Osteocyte (in vitro differentiated cells): ENCODE results near the gene UTP4. TPM values are rescaled to one million over a fixed set of nuclear protein-coding genes. Genes with fewer than 3 reads are reported as not detected.
"Not testable (repeated sequence)": the region's sequence is repeated elsewhere in the genome, so short reads cannot be mapped to it uniquely, and the experiment has no call there.

ENCODE experiments used
- DNase-seq: peaks from one replicate; pipeline ENCODE4 v3.0.0; 2021; ENCODE audit warnings: mixed read lengths; ENCODE audit not compliant: unreplicated experiment; ENCODE audit errors: extremely low spot score
- H3K27ac Mint-ChIP-seq: one replicate; pipeline ENCODE4 v1.8.0; 2021; ENCODE audit warnings: mild to moderate bottlenecking, mixed read lengths; ENCODE audit not compliant: unreplicated experiment
- H3K27me3 Mint-ChIP-seq: one replicate; pipeline ENCODE4 v1.8.0; 2021; ENCODE audit warnings: mixed read lengths; ENCODE audit not compliant: unreplicated experiment
- H3K36me3 Mint-ChIP-seq: one replicate; pipeline ENCODE4 v1.8.0; 2021; ENCODE audit warnings: mixed read lengths; ENCODE audit not compliant: unreplicated experiment
- H3K4me1 Mint-ChIP-seq: one replicate; pipeline ENCODE4 v1.8.0; 2021; ENCODE audit warnings: mixed read lengths; ENCODE audit not compliant: unreplicated experiment
- H3K4me3 Mint-ChIP-seq: one replicate; pipeline ENCODE4 v1.8.0; 2021; ENCODE audit warnings: mild to moderate bottlenecking, moderate library complexity, mixed read lengths; ENCODE audit not compliant: unreplicated experiment
- H3K9me3 Mint-ChIP-seq: one replicate; pipeline ENCODE4 v1.8.0; 2021; ENCODE audit warnings: mixed read lengths; ENCODE audit not compliant: unreplicated experiment
- CTCF ChIP-seq: fragments of 200-600 bp; sonication (generic); IDR thresholded peaks from 2 replicates; pipeline ENCODE4 v1.5.0; 2021; ENCODE audit warnings: antibody characterized with exemption, mild to moderate bottlenecking, moderate library complexity
- total RNA-seq: library from RNA; stranded (reverse); gene quantifications from 2 replicates; pipeline ENCODE4 v1.2.1, GENCODE V29; 2021

The UTP4 gene
- total RNA-seq, 1 donor from 2014 or later = 41.8 TPM

GRCh38 chr16:69141936-69142335 is 9.5 kb downstream of the UTP4 start:
- no peak overlapping the region for H3K4me3 Mint-ChIP-seq
- no peak for TF ChIP-seq CTCF
- H3K4me1 Mint-ChIP-seq = no peaks in the 10 kb centered on the region
- H3K9me3 Mint-ChIP-seq = no peaks in the 10 kb centered on the region
- peaks cover 48% of the 10 kb centered on the region for H3K36me3 Mint-ChIP-seq
- H3K27ac Mint-ChIP-seq = no peak overlapping the region
- H3K27me3 Mint-ChIP-seq = no peaks in the 10 kb centered on the region
- DNase-seq = no peak

GRCh38 chr16:69143116-69143515 is 10.7 kb downstream of the UTP4 start:
- no peak overlapping the region for H3K4me3 Mint-ChIP-seq
- H3K27ac Mint-ChIP-seq = no peak overlapping the region
- no peaks in the 10 kb centered on the region for H3K9me3 Mint-ChIP-seq
- peaks cover 42% of the 10 kb centered on the region for H3K36me3 Mint-ChIP-seq
- no peak for TF ChIP-seq CTCF
- DNase-seq = no peak
- no peaks in the 10 kb centered on the region for H3K4me1 Mint-ChIP-seq
- H3K27me3 Mint-ChIP-seq = no peaks in the 10 kb centered on the region

GRCh38 chr16:69145658-69146057 is 13.2 kb downstream of the UTP4 start:
- Mint-ChIP-seq H3K4me3 (no peak overlapping the region), H3K27ac (no peak overlapping the region), H3K9me3 (no peaks in the 10 kb centered on the region), H3K27me3 (no peaks in the 10 kb centered on the region), H3K36me3 (peaks cover 41% of the 10 kb centered on the region), H3K4me1 (no peaks in the 10 kb centered on the region)
- no peak for TF ChIP-seq CTCF
- no peak for DNase-seq

GRCh38 chr16:69149621-69150020 is 17.2 kb downstream of the UTP4 start:
- H3K27ac Mint-ChIP-seq, H3K4me3 Mint-ChIP-seq, H3K4me1 Mint-ChIP-seq, H3K27me3 Mint-ChIP-seq, H3K9me3 Mint-ChIP-seq: not testable (repeated sequence)
- peaks cover 32% of the 10 kb centered on the region for H3K36me3 Mint-ChIP-seq
- peak; percentile 25 for DNase-seq

- H3K4me3 Mint-ChIP-seq = no peak overlapping the region
- H3K9me3 Mint-ChIP-seq = no peaks in the 10 kb centered on the region
- H3K27me3 Mint-ChIP-seq = no peaks in the 10 kb centered on the region
- H3K27ac Mint-ChIP-seq = no peak overlapping the region
- H3K36me3 Mint-ChIP-seq = peaks cover 36% of the 10 kb centered on the region
- TF ChIP-seq CTCF = peak; percentile 86
- no peak for DNase-seq
- no peaks in the 10 kb centered on the region for H3K4me1 Mint-ChIP-seq
These were observed 17.9 kb downstream of the UTP4 start for GRCh38 chr16:69150146-69150865.
